Stimulated activated CD4-positive, alpha-beta T cell treated with anti-CD3 and anti-CD28 coated beads, Interleukin-1b, Interleukin-23, amount 100 ng/mL, for 4 hours (primary cell): ENCODE measurements around the gene CAPN9.
"Not testable (repeated sequence)": the region's sequence is repeated elsewhere in the genome, so short reads cannot be mapped to it uniquely, and the experiment has no call there.

ENCODE experiments used
- DNase-seq, 2 donors: peaks; one replicate each; pipeline ENCODE4 v3.0.0-alpha.2; 2020; ENCODE audit warnings: low read depth in 2 of 2

Gene CAPN9

GRCh38 chr1:230747127-230747730, at the start of gene CAPN9:
CAPN9 (plus strand) TSS chr1:230747388; CDS start chr1:230747497, 109 bp downstream.
- DNase-seq: no peak

GRCh38 chr1:230698130-230698529, 49.1 kb upstream of the CAPN9 start:
- DNase-seq: no peak

GRCh38 chr1:230698964-230699363, 48.2 kb upstream of the CAPN9 start:
- not testable (repeated sequence) for DNase-seq

GRCh38 chr1:230699716-230700115, 47.5 kb upstream of the CAPN9 start:
- DNase-seq: no peak

GRCh38 chr1:230700132-230700531, 47.1 kb upstream of the CAPN9 start:
- DNase-seq: no peak

GRCh38 chr1:230701434-230701833, 45.8 kb upstream of the CAPN9 start:
- DNase-seq: no peak

- DNase-seq: no peak
Measured at GRCh38 chr1:230701895-230702768, 45.1 kb upstream of the CAPN9 start.

GRCh38 chr1:230702934-230703678, 44.1 kb upstream of the CAPN9 start:
- no peak for DNase-seq

GRCh38 chr1:230703679-230704385, 43.4 kb upstream of the CAPN9 start:
- no peak for DNase-seq

GRCh38 chr1:230704830-230705229, 42.4 kb upstream of the CAPN9 start:
- no peak for DNase-seq

- DNase-seq: no peak
Measured at GRCh38 chr1:230705289-230706019, 41.7 kb upstream of the CAPN9 start.

- no peak for DNase-seq
Measured at GRCh38 chr1:230706020-230706699, 41.0 kb upstream of the CAPN9 start.

- no peak for DNase-seq
Measured at GRCh38 chr1:230706887-230707731, 40.1 kb upstream of the CAPN9 start.

GRCh38 chr1:230707732-230708630, 39.2 kb upstream of the CAPN9 start:
- no peak for DNase-seq

- no peak for DNase-seq
Measured at GRCh38 chr1:230708631-230709580, 38.3 kb upstream of the CAPN9 start.

GRCh38 chr1:230709619-230710542, 37.3 kb upstream of the CAPN9 start:
- no peak for DNase-seq
